Measurements from ENCODE around the gene MUC12.
"Not testable (repeated sequence)": the region's sequence is repeated elsewhere in the genome, so short reads cannot be mapped to it uniquely, and the experiment has no call there.

DNA sequence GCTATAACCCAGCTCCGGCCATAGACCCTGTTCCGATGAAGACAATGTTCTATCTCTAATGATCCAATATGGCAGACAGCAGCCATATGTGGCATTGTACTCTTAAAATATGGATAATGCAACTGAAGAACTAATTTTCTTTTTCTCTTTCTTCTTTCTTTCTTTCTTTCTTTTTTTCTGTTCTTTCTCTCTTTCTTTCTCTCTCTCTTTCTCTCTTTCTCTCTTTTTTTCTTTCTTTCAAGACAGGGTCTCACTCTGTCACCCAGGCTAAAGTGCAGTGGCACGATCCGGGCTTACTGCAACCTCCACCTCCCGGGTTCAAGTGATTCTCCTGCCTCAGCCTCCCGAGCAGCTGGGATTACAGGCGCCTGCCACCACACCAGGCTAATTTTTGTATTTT lies 33.2 kb upstream of the MUC12 start:
- not testable (repeated sequence) for TF ChIP-seq POLR2A (IDR thresholded peaks at IDR 0.05)
- TF ChIP-seq, protein P1, sequence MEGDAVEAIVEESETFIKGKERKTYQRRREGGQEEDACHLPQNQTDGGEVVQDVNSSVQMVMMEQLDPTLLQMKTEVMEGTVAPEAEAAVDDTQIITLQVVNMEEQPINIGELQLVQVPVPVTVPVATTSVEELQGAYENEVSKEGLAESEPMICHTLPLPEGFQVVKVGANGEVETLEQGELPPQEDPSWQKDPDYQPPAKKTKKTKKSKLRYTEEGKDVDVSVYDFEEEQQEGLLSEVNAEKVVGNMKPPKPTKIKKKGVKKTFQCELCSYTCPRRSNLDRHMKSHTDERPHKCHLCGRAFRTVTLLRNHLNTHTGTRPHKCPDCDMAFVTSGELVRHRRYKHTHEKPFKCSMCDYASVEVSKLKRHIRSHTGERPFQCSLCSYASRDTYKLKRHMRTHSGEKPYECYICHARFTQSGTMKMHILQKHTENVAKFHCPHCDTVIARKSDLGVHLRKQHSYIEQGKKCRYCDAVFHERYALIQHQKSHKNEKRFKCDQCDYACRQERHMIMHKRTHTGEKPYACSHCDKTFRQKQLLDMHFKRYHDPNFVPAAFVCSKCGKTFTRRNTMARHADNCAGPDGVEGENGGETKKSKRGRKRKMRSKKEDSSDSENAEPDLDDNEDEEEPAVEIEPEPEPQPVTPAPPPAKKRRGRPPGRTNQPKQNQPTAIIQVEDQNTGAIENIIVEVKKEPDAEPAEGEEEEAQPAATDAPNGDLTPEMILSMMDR (IDR thresholded peaks at IDR 0.05): not testable (repeated sequence)

All from heart left ventricle (tissue), 13 donors.